K562 (cell line): ENCODE data around the gene ZBTB48. TPM values are rescaled to one million over a fixed set of nuclear protein-coding genes. Genes with fewer than 3 reads are reported as not detected.

ENCODE experiments used
- ATAC-seq: fragments of 200-7000 bp; cut with Tn5 transposase; 3 replicates; pipeline ENCODE4 v1.9.1; 2020; ENCODE audit warnings: moderate library complexity
- BruUV-seq: library from RNA; stranded (reverse); fragments of 400-500 nt; replicated peaks from 2 replicates; lab custom pipeline; 2021; lab: Mats Ljungman, UMichigan
- CTCF ChIA-PET: fragments of 300-600 bp; formaldehyde crosslinking; extraction: SDS; loops from one replicate; lab custom pipeline; 2021; ENCODE audit warnings: low intra/inter-chr PET ratio; lab: Yijun Ruan, JAX
- POLR2A ChIA-PET: fragments of 300-600, 350-650 bp; sonication (Branson Sonifier 250); formaldehyde crosslinking; extraction: SDS; loops from one replicate; lab custom pipeline; 2021; ENCODE audit warnings: antibody characterized with exemption, inconsistent platforms; lab: Yijun Ruan, JAX
- DNase-seq, 4 experiments: peaks; one replicate each; pipeline versions ENCODE4 v3.0.0 to v3.0.0-alpha.2; 2011 to 2018; ENCODE audit warnings: low spot score in 3 of 4, mixed read lengths in 3 of 4; ENCODE audit errors: extremely low read depth in 1 of 4
- FAIRE-seq: peaks from 2 replicates; lab custom pipeline; 2011; peaks lifted over from hg19 to GRCh38; lab: Jason Lieb, UNC
- H2AFZ ChIP-seq: 2 replicates; pipeline ENCODE4 v1.6.0; 2011; ENCODE audit warnings: low read depth, low read length, control low read depth, inconsistent platforms
- H3K27ac ChIP-seq: fragments of 200-600 bp; 3 replicates; pipeline ENCODE4 v1.8.0; 2011; ENCODE audit warnings: low read depth, mild to moderate bottlenecking, control low read depth, inconsistent platforms, low read length, moderate library complexity, mixed read lengths; ENCODE audit errors: extremely low read depth
- H3K27me3 ChIP-seq, 2 experiments: fragments of 300-600 bp in 1 of 2; 2 replicates in 1 of 2; 3 replicates in 1 of 2; pipeline versions ENCODE4 v1.6.0 to v1.8.0; 2011; ENCODE audit warnings: inconsistent platforms in 2 of 2, low read length in 2 of 2, mild to moderate bottlenecking in 1 of 2, mixed read lengths in 1 of 2, moderate library complexity in 1 of 2; ENCODE audit not compliant: control insufficient read depth in 2 of 2, insufficient read depth in 2 of 2
- H3K36me3 ChIP-seq: fragments of 300-600 bp; 3 replicates; pipeline ENCODE4 v1.8.0; 2011; ENCODE audit warnings: mild to moderate bottlenecking, low read length, inconsistent platforms; ENCODE audit not compliant: control insufficient read depth, insufficient read depth
- H3K4me1 ChIP-seq, 2 experiments: fragments of 200-600 bp in 1 of 2; replicated peaks in 1 of 2; 2 replicates in 1 of 2; 3 replicates in 1 of 2; pipeline versions ENCODE4 v1.5.1 to v1.8.0; 2011; ENCODE audit warnings: inconsistent platforms in 2 of 2, low read length in 2 of 2, mild to moderate bottlenecking in 1 of 2, mixed read lengths in 1 of 2, moderate library complexity in 1 of 2; ENCODE audit not compliant: control insufficient read depth in 2 of 2, insufficient read depth in 2 of 2
- H3K4me2 ChIP-seq: 2 replicates; pipeline ENCODE4 v1.6.1; 2011; ENCODE audit warnings: low read length, control low read depth, inconsistent platforms, mixed read lengths; ENCODE audit not compliant: insufficient read depth
- H3K4me3 ChIP-seq: fragments of 200-600 bp; sonication (generic), shearing (Covaris generic); 2 replicates; pipeline ENCODE4 v1.5.1; 2016; ENCODE audit warnings: control low read depth, inconsistent platforms
- H3K79me2 ChIP-seq: fragments of 200-600 bp; 3 replicates; pipeline ENCODE4 v1.8.0; 2011; ENCODE audit warnings: low read length, inconsistent platforms; ENCODE audit not compliant: control insufficient read depth, insufficient read depth
- H3K9ac ChIP-seq, 2 experiments: 2 replicates each; pipeline versions ENCODE4 v1.6.0 to v1.6.1; 2011; ENCODE audit warnings: low read depth in 2 of 2, low read length in 2 of 2, control low read depth in 1 of 2, inconsistent platforms in 1 of 2, mild to moderate bottlenecking in 1 of 2, mixed read lengths in 1 of 2; ENCODE audit not compliant: insufficient read depth in 1 of 2
- H3K9me1 ChIP-seq: one replicate; pipeline ENCODE4 v1.6.0; 2011; ENCODE audit warnings: inconsistent platforms, mild to moderate bottlenecking, low read length, moderate library complexity; ENCODE audit not compliant: control insufficient read depth, insufficient read depth
- H3K9me3 ChIP-seq: replicated peaks from 2 replicates; pipeline ENCODE4 v1.5.1; 2011; ENCODE audit warnings: low read depth, low read length, inconsistent platforms; ENCODE audit not compliant: control insufficient read depth, insufficient read depth
- H4K20me1 ChIP-seq: replicated peaks from 2 replicates; pipeline ENCODE4 v1.6.1; 2011; ENCODE audit warnings: low read length, inconsistent platforms, mixed read lengths; ENCODE audit not compliant: control insufficient read depth, insufficient read depth
- AFF4 ChIP-seq: sonication (generic); formaldehyde crosslinking; IDR thresholded peaks from 2 replicates; pipeline ENCODE4 v1.8.0; 2023; ENCODE audit warnings: mild to moderate bottlenecking, missing genetic modification reagents
- BRF1 ChIP-seq: IDR thresholded peaks from 3 replicates; pipeline ENCODE4 v1.6.1; 2011; ENCODE audit warnings: borderline replicate concordance, mild to moderate bottlenecking; ENCODE audit not compliant: insufficient read length; ENCODE audit errors: extremely low read depth
- CBX1 ChIP-seq: sonication (generic); IDR thresholded peaks from 2 replicates; pipeline ENCODE4 v1.6.1; 2016; ENCODE audit warnings: antibody characterized with exemption, low read depth, mild to moderate bottlenecking
- COPS2 ChIP-seq: fragments of 450-650 bp; conservative IDR thresholded peaks from 2 replicates; pipeline ENCODE4 v1.6.1; 2016; ENCODE audit warnings: mild to moderate bottlenecking, moderate library complexity
- ERF ChIP-seq: fragments of 450-650 bp; formaldehyde crosslinking; IDR thresholded peaks from 2 replicates; pipeline ENCODE4 v1.4.0; 2020; ENCODE audit warnings: mild to moderate bottlenecking, mixed read lengths
- HES1 ChIP-seq: fragments of 450-650 bp; IDR thresholded peaks from 2 replicates; pipeline ENCODE4 v1.6.1; 2016; ENCODE audit warnings: low read depth, mild to moderate bottlenecking, moderate library complexity
- MED1 ChIP-seq: sonication (generic); formaldehyde crosslinking; IDR thresholded peaks from 2 replicates; pipeline ENCODE4 v1.8.1; 2023; ENCODE audit warnings: missing genetic modification reagents, borderline replicate concordance
- POLR2H ChIP-seq: IDR thresholded peaks from 2 replicates; pipeline ENCODE4 v1.6.1; 2016; ENCODE audit warnings: missing genetic modification characterization, low read depth, mild to moderate bottlenecking, control low read depth, missing compliant biosample characterization, moderate library complexity
- PYGO2 ChIP-seq: fragments of 450-650 bp; IDR thresholded peaks from 2 replicates; pipeline ENCODE4 v1.6.1; 2016; ENCODE audit warnings: mild to moderate bottlenecking, missing genetic modification characterization, moderate library complexity, missing compliant biosample characterization
- SPI1 ChIP-seq: IDR thresholded peaks from 2 replicates; pipeline ENCODE4 v1.6.1; 2011; ENCODE audit warnings: low read depth, low read length, control low read depth, borderline replicate concordance
- ZKSCAN8 ChIP-seq: fragments of 200-800 bp; sonication (Bioruptor generic); IDR thresholded peaks from 2 replicates; pipeline ENCODE4 v1.6.1; 2016; ENCODE audit warnings: missing genetic modification characterization, missing compliant biosample characterization
- ZNF695 ChIP-seq: fragments of 450-650 bp; formaldehyde crosslinking; IDR thresholded peaks from 2 replicates; pipeline ENCODE4 v1.4.0; 2020; ENCODE audit warnings: mild to moderate bottlenecking, moderate library complexity
- WGBS: fragments of 100-300 bp; shearing (Covaris generic); methylation state at CpG from one replicate; pipeline ENCODE4 v1.1.6; 2016; ENCODE audit warnings: low coverage, mixed read lengths; ENCODE audit not compliant: insufficient coverage; ENCODE audit errors: missing lambda C conversion rate; 5-methylcytosine and 5-hydroxymethylcytosine counted together
- in situ Hi-C: fragments of 300-500 bp; cut with MboI; formaldehyde crosslinking; loops from 4 replicates; pipeline ENCODE4 v1.15.0; 2018; ENCODE audit warnings: inconsistent platforms, mixed read lengths
- intact Hi-C: fragments of 100-400 bp; cut with micrococcal nuclease; formaldehyde crosslinking; loops from 2 replicates; pipeline ENCODE4 v1.14.2; 2022
- polyA plus RNA-seq, 8 experiments: library from polyadenylated mRNA; depleted of rRNA in 4 of 8; stranded (reverse) in 5 of 8; unstranded in 3 of 8; fragments of >200 nt; fragmentation: Nextera tagmentation in 2 of 8; fragmentation: Illumina TruSeq in 1 of 8; extraction: Ambion mirVana in 2 of 8; extraction: Trizol in 1 of 8; gene quantifications; 2 replicates each; pipeline versions ENCODE4 v1.2.1 to v1.2.3, GENCODE V29; 2011 to 2014; ENCODE audit warnings: inconsistent platforms in 1 of 8, missing spikeins in 1 of 8
- total RNA-seq, 7 experiments: library from RNA; depleted of rRNA in 6 of 7; stranded (reverse); fragments of >200 nt in 6 of 7; fragmentation: Illumina TruSeq in 2 of 7; extraction: Trizol in 2 of 7; gene quantifications; 2 replicates each; pipeline versions ENCODE4 v1.2.1 to v1.2.3, GENCODE V29; 2011 to 2021; ENCODE audit warnings: low replicate concordance in 1 of 7

Gene ZBTB48
- total and polyA plus RNA-seq, 9 of the 15 experiments (the other 6 are each of a cell fraction or from before 2014, with no cell fraction given), result 1.9 to 66.9 (median 29.5) TPM

GRCh38 chr1:6531996-6532395 lies 47.8 kb upstream of the ZBTB48 start:
- intact Hi-C loops, result no loop called here
- in situ Hi-C loops, result no loop called here

GRCh38 chr1:6534248-6534822 lies 45.5 kb upstream of the ZBTB48 start:
- Histone ChIP-seq H3K9me3 (no peaks in the 10 kb centered on the region), H3K9ac (peak overlapping the region in 1 of 2 experiments; percentile 68; a peak in 1 of 4 replicates), H2AFZ (no peak overlapping the region), H3K9me1 (no peaks in the 10 kb centered on the region), H4K20me1 (peaks cover 5% of the 10 kb centered on the region; the same call in 1 of the 2 replicates), H3K4me3 (no peak overlapping the region), H3K36me3 (peaks cover 87% of the 10 kb centered on the region), H3K4me1 (no peaks in the 10 kb centered on the region), H3K4me2 (no peak overlapping the region), H3K79me2 (peaks cover 14% of the 10 kb centered on the region; the same call in 2 of the 3 replicates), H3K27me3 (no peaks in the 10 kb centered on the region), H3K27ac (no peak overlapping the region)
- in situ Hi-C loops, result no loop called here
- BruUV-seq, result no TSS peak
- POLR2A ChIA-PET, result interaction anchor here (1.0 to 5.5 kb wide), 2 partner anchors 11 to 55 kb away, joined by 3 to 48 read pairs; no protein-coding TSS in a partner anchor
- ATAC-seq (no peak), DNase-seq (peak in 1 of 4 experiments; percentile 5), FAIRE-seq (no peak)
- WGBS, result 83% methylated on average over 8 of the region's 8 CpGs
- CTCF ChIA-PET, result no interaction called here
- intact Hi-C loops, result no loop called here
- TF ChIP-seq MED1 (CRISPR knock-in tag) (no peak), PYGO2 (tag) (no peak), POLR2H (tag) (no peak), ZNF695 (CRISPR knock-in tag) (no peak), ERF (CRISPR knock-in tag) (no peak), COPS2 (no peak), AFF4 (CRISPR knock-in tag) (no peak), HES1 (no peak), ZKSCAN8 (CRISPR knock-in tag) (no peak)

More at GRCh38 chr1:6531996-6532395, 47.8 kb upstream of the ZBTB48 start:
- ChIA-PET POLR2A (interaction anchor here (0.7 to 0.8 kb wide), 2 partner anchors 11 to 19 kb away, joined by 3 read pairs; no protein-coding TSS in a partner anchor), CTCF (no interaction called here)
- Histone ChIP-seq H3K9me1 (no peaks in the 10 kb centered on the region), H4K20me1 (peaks cover 5% of the 10 kb centered on the region; the same call in 1 of the 2 replicates), H3K4me2 (no peak overlapping the region), H3K79me2 (peaks cover 7% of the 10 kb centered on the region; the same call in 1 of the 3 replicates), H3K9ac (no peak overlapping the region), H3K36me3 (peaks cover 86% of the 10 kb centered on the region), H3K27me3 (no peaks in the 10 kb centered on the region), H3K4me1 (no peaks in the 10 kb centered on the region), H3K9me3 (no peaks in the 10 kb centered on the region), H2AFZ (no peak overlapping the region), H3K4me3 (no peak overlapping the region), H3K27ac (no peak overlapping the region)
- WGBS, result 86% methylated on average over 5 of the region's 5 CpGs
- DNase-seq, result no peak
- no peak for ATAC-seq
- TF ChIP-seq POLR2H (tag) (no peak), SPI1 (peak; percentile 80), CBX1 (no peak), BRF1 (no peak)
- BruUV-seq, result TSS peak; percentile 20
- no peak for FAIRE-seq
